GM13977 (cell line): Measurements from ENCODE around the gene HCK.

Source experiments
- DNase-seq: peaks from one replicate; pipeline ENCODE4 v3.0.0; 2012; ENCODE audit warnings: low spot score
- CTCF ChIP-seq: IDR thresholded peaks from 2 replicates; pipeline ENCODE4 v1.5.1; 2012; ENCODE audit warnings: mild to moderate bottlenecking, control low read depth; ENCODE audit not compliant: insufficient read depth; ENCODE audit errors: extremely low read depth, missing control alignments
- in situ Hi-C: fragments of 300-500 bp; cut with MboI; formaldehyde crosslinking; loops from one replicate; pipeline ENCODE4 v1.12.0; 2022; ENCODE audit warnings: low sequenced_read_pairs, low pct_unique_long_range_greater_than_20kb, mixed read lengths, inconsistent platforms; ENCODE audit not compliant: unreplicated experiment

The HCK gene

GRCh38 chr20:32034581-32035425 is 17.2 kb upstream of the HCK start:
- in situ Hi-C loops: no loop called here
- peak; percentile 57 for TF ChIP-seq CTCF
- DNase-seq: no peak

GRCh38 chr20:32035426-32035779 is 16.6 kb upstream of the HCK start:
- DNase-seq: no peak
- in situ Hi-C loops: no loop called here

GRCh38 chr20:32036252-32036651 is 15.8 kb upstream of the HCK start:
- DNase-seq: no peak
- in situ Hi-C loops: no loop called here
- no peak for TF ChIP-seq CTCF

More at GRCh38 chr20:32035426-32035779, 16.6 kb upstream of the HCK start:
- TF ChIP-seq CTCF: no peak

DNA sequence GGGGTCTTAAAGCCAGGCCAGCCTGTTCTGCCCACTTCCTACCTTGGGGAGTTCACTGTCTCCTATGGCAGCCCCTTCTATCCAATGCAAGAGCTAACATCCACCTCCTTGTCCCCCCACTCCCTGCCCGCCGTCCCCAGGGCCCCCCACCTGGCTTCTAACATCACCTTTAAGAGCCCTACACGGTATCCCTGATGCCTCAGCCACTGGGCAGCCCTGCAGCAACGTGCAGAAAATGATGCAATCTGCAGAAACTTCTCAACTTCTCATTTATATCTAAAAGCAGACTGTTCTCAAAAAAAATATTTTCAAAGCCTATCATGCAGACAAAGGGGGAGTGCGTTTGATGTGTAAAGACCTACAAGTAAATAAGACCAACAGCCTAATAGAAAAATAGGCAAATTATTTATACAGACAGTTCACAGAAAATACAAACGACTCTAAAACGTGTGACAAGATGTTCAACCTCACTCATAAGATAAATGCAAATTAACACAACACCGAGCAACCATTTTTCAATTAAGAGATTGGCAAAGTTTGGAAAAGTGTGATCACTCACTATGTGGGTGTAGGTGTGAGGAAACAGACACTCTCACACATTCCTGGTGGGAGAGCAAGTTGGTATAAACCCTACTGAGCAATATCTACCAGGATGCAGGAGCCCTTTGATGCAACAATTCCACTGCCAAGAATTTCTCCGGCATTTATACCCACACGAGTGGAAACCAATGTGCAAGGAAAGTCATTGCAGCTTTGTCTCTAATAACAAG is 15.1 kb upstream of the HCK start:
- in situ Hi-C loops: no loop called here
- no peak for DNase-seq
- TF ChIP-seq CTCF: no peak

GRCh38 chr20:32037929-32038328 is 14.1 kb upstream of the HCK start:
- no peak for TF ChIP-seq CTCF
- no peak for DNase-seq
- in situ Hi-C loops: no loop called here

DNA sequence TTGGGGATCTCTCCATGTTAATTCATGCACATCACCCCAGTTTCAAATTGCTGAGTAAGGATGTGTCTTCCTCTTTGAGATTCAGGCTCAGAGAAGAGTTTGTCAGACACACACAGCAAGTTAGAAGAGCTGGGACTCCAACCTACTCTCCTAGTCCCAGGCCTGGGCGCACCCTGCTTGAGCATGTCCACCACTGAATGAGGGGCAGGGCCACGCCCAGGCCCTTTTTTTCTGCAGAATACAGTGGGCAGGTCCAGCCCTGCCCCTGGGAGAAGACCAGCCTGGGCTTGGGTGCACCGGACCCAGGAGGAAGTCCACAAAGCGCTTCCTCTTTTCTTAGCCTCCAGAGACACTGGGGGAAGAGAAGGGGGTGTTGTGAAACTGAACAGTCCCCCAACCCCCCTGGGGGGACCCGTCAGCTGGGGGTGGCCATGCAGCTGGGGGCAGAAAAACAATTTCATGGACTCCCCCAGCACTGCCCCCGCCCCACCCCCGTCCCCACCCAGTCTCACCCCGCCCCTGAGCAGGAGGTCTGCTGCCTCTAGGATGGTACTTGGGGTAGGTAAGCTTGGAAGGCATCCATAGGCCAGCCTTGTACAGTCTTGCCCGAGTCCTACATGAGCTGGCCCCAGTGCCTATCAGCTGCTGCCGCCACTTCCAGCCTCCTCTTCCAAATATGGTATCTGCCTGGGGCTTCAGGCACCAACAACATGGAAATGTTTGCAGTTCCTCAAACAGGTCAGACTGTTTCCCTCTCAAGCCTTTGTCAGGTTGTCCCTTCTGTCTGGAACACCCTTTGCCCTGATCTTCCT is 11.7 kb upstream of the HCK start:
- in situ Hi-C loops: no loop called here
- no peak for TF ChIP-seq CTCF
- DNase-seq: no peak
